HepG2 (cell line): ENCODE results near the gene LIPT2. TPM values are rescaled to one million over a fixed set of nuclear protein-coding genes. Genes with fewer than 3 reads are reported as not detected.

ENCODE experiments used
- ATAC-seq: fragments of 200-7000 bp; cut with Tn5 transposase; 3 replicates; pipeline ENCODE4 v1.9.1; 2020; ENCODE audit warnings: mild to moderate bottlenecking, moderate library complexity
- BruUV-seq: library from RNA; stranded (reverse); fragments of 400-500 nt; replicated peaks from 2 replicates; lab custom pipeline; 2021; lab: Mats Ljungman, UMichigan
- CTCF ChIA-PET: fragments of 300-600 bp; formaldehyde crosslinking; extraction: SDS; loops from one replicate; lab custom pipeline; 2021; ENCODE audit warnings: low total read pairs, inconsistent platforms, low intra/inter-chr PET ratio; lab: Yijun Ruan, JAX
- POLR2A ChIA-PET: fragments of 350-600 bp; sonication (Branson Sonifier 250); formaldehyde crosslinking; loops from one replicate; lab custom pipeline; 2020; ENCODE audit warnings: antibody characterized with exemption, inconsistent platforms; lab: Yijun Ruan, JAX
- DNase-seq: peaks from one replicate; pipeline ENCODE4 v3.0.0-alpha.2; 2015; ENCODE audit warnings: low spot score
- FAIRE-seq: peaks from 3 replicates; lab custom pipeline; 2011; peaks lifted over from hg19 to GRCh38; lab: Jason Lieb, UNC
- H2AFZ ChIP-seq: one replicate; pipeline ENCODE4 v1.6.1; 2011; ENCODE audit warnings: low read length, inconsistent platforms
- H3K27ac ChIP-seq: fragments of 300-600 bp; 3 replicates; pipeline ENCODE4 v1.8.0; 2011; ENCODE audit warnings: mixed run types, mild to moderate bottlenecking, mixed read lengths, low read length, inconsistent platforms; ENCODE audit not compliant: insufficient read depth; ENCODE audit errors: extremely low read length
- H3K27me3 ChIP-seq, 2 experiments: fragments of 200-600 bp in 1 of 2; 2 replicates in 1 of 2; 3 replicates in 1 of 2; pipeline versions ENCODE4 v1.6.0 to v1.8.0; 2011; ENCODE audit warnings: low read length in 2 of 2, mild to moderate bottlenecking in 2 of 2, moderate library complexity in 2 of 2, inconsistent platforms in 1 of 2; ENCODE audit not compliant: insufficient read depth in 2 of 2, control insufficient read depth in 1 of 2
- H3K36me3 ChIP-seq, 2 experiments: fragments of 200-600 bp in 1 of 2; replicated peaks in 1 of 2; 2 replicates in 1 of 2; 3 replicates in 1 of 2; pipeline versions ENCODE4 v1.5.1 to v1.8.0; 2011; ENCODE audit warnings: low read length in 2 of 2, inconsistent platforms in 1 of 2; ENCODE audit not compliant: insufficient read depth in 2 of 2, control insufficient read depth in 1 of 2
- H3K4me1 ChIP-seq: 2 replicates; pipeline ENCODE4 v1.5.1; 2012; ENCODE audit warnings: low read length, inconsistent platforms; ENCODE audit not compliant: insufficient read depth
- H3K4me2 ChIP-seq: 2 replicates; pipeline ENCODE4 v1.6.0; 2011; ENCODE audit warnings: low read depth, low read length, inconsistent platforms
- H3K4me3 ChIP-seq, 3 experiments: fragments of 200-600 bp in 1 of 3; sonication (generic), shearing (Covaris generic) in 1 of 3; replicated peaks in 1 of 3; 2 replicates each; pipeline ENCODE4 v1.5.1; 2011 to 2016; ENCODE audit warnings: low read length in 3 of 3, inconsistent platforms in 2 of 3, low read depth in 2 of 3, mild to moderate bottlenecking in 2 of 3, control low read depth in 1 of 3, mixed read lengths in 1 of 3; ENCODE audit not compliant: insufficient read depth in 1 of 3
- H3K79me2 ChIP-seq: one replicate; pipeline ENCODE4 v1.6.1; 2011; ENCODE audit warnings: low read length, inconsistent platforms; ENCODE audit not compliant: insufficient read depth
- H3K9ac ChIP-seq: 2 replicates; pipeline ENCODE4 v1.6.0; 2011; ENCODE audit warnings: mild to moderate bottlenecking, low read depth, low read length, inconsistent platforms; ENCODE audit not compliant: insufficient read depth
- H3K9me3 ChIP-seq: 2 replicates; pipeline ENCODE4 v1.5.1; 2012; ENCODE audit warnings: mild to moderate bottlenecking, low read length
- H4K20me1 ChIP-seq: 2 replicates; pipeline ENCODE4 v1.6.0; 2011; ENCODE audit warnings: inconsistent platforms, mild to moderate bottlenecking, low read length, moderate library complexity; ENCODE audit not compliant: insufficient read depth
- ESRRA ChIP-seq: sonication (generic); formaldehyde crosslinking; IDR thresholded peaks from 2 replicates; pipeline ENCODE4 v1.5.1; 2020; ENCODE audit warnings: mild to moderate bottlenecking, low read depth, missing genetic modification reagents
- HIVEP1 ChIP-seq: sonication (generic); formaldehyde crosslinking; IDR thresholded peaks from 2 replicates; pipeline ENCODE4 v1.4.0; 2020; ENCODE audit warnings: mild to moderate bottlenecking, missing genetic modification reagents
- ISL2 ChIP-seq: sonication (generic); formaldehyde crosslinking; IDR thresholded peaks from 2 replicates; pipeline ENCODE4 v1.5.0; 2020; ENCODE audit warnings: missing genetic modification reagents
- PLRG1 ChIP-seq: fragments of 450-650 bp; conservative IDR thresholded peaks from 2 replicates; pipeline ENCODE4 v1.6.1; 2016
- POGZ ChIP-seq: sonication (generic); formaldehyde crosslinking; IDR thresholded peaks from 2 replicates; pipeline ENCODE4 v1.4.0; 2020; ENCODE audit warnings: mild to moderate bottlenecking, missing genetic modification reagents
- TBX2 ChIP-seq: sonication (generic); formaldehyde crosslinking; IDR thresholded peaks from 2 replicates; pipeline ENCODE4 v1.5.0; 2020; ENCODE audit warnings: missing genetic modification reagents, mild to moderate bottlenecking, borderline replicate concordance
- ZBTB7A ChIP-seq: sonication (generic); formaldehyde crosslinking; IDR thresholded peaks from 2 replicates; pipeline ENCODE4 v1.8.0; 2022; ENCODE audit warnings: mild to moderate bottlenecking, missing genetic modification reagents
- ZIK1 ChIP-seq: sonication (generic); formaldehyde crosslinking; IDR thresholded peaks from 2 replicates; pipeline ENCODE4 v1.5.0; 2020; ENCODE audit warnings: mild to moderate bottlenecking, low read depth, missing genetic modification reagents, borderline replicate concordance
- ZMYM3 ChIP-seq: sonication (generic); formaldehyde crosslinking; IDR thresholded peaks from 2 replicates; pipeline ENCODE4 v1.5.1; 2020; ENCODE audit warnings: mild to moderate bottlenecking, missing genetic modification reagents
- ZNF138 ChIP-seq: sonication (generic); formaldehyde crosslinking; IDR thresholded peaks from 2 replicates; pipeline ENCODE4 v1.5.0; 2020; ENCODE audit warnings: mild to moderate bottlenecking, low read depth, missing genetic modification reagents
- ZNF253 ChIP-seq: sonication (generic); formaldehyde crosslinking; IDR thresholded peaks from 2 replicates; pipeline ENCODE4 v1.8.0; 2022; ENCODE audit warnings: mild to moderate bottlenecking, missing genetic modification reagents, borderline replicate concordance
- ZNF292 ChIP-seq: sonication (generic); formaldehyde crosslinking; IDR thresholded peaks from 2 replicates; pipeline ENCODE4 v1.8.1; 2022; ENCODE audit warnings: mild to moderate bottlenecking, low read depth, missing genetic modification reagents, borderline replicate concordance
- ZNF792 ChIP-seq: IDR thresholded peaks from 2 replicates; pipeline ENCODE4 v1.6.1; 2016
- WGBS: methylation state at CpG from one replicate; pipeline ENCODE4 v1.1.6; 2017; ENCODE audit warnings: low lambda C conversion rate; 5-methylcytosine and 5-hydroxymethylcytosine counted together
- in situ Hi-C: cut with HindIII; loops from 2 replicates; pipeline ENCODE4 v1.10.0; 2017; ENCODE audit warnings: low pct_unique_long_range_greater_than_20kb; ENCODE audit not compliant: extremely low pct_ligation_motif_present
- intact Hi-C: fragments of 100-400 bp; cut with micrococcal nuclease; formaldehyde crosslinking; loops from one replicate; pipeline ENCODE4 v1.10.0; 2022; ENCODE audit not compliant: unreplicated experiment
- polyA plus RNA-seq, 8 experiments: library from polyadenylated mRNA; depleted of rRNA in 3 of 8; stranded (reverse) in 7 of 8; unstranded in 1 of 8; fragments of >200 nt; fragmentation: Illumina TruSeq in 4 of 8; extraction: Trizol in 4 of 8; gene quantifications; 2 replicates each; pipeline versions ENCODE4 v1.2.1 to v1.2.3, GENCODE V29; 2011 to 2016; ENCODE audit warnings: low read depth in 4 of 8, missing spikeins in 1 of 8, mixed read lengths in 1 of 8; ENCODE audit not compliant: insufficient read depth in 1 of 8
- total RNA-seq, 5 experiments: library from RNA; depleted of rRNA; stranded (reverse); fragments of >200 nt; fragmentation: Illumina TruSeq; extraction: Trizol; gene quantifications; 2 replicates each; pipeline ENCODE4 v1.2.3, GENCODE V29; 2016; ENCODE audit warnings: low read depth in 1 of 5
- TF ChIP-seq, protein P1 (sequence below), 2 experiments: sonication (generic) in 1 of 2; formaldehyde crosslinking in 1 of 2; IDR thresholded peaks; 2 replicates each; pipeline versions ENCODE4 v1.4.0 to v1.6.1; 2018 to 2020; ENCODE audit warnings: missing genetic modification reagents in 2 of 2, borderline replicate concordance in 1 of 2, low read depth in 1 of 2, mild to moderate bottlenecking in 1 of 2, missing biosample characterization in 1 of 2

Gene LIPT2
- total and polyA plus RNA-seq, 2 of the 13 experiments (the other 11 are each of a cell fraction or from before 2014, with no cell fraction given) = 3.0 to 5.6 TPM

- POLR2A ChIA-PET = interaction anchor here (1.4 kb wide), 1 partner anchor 26 kb away, joined by 3 read pairs; the partner anchor contains the start of gene LIPT2
- FAIRE-seq (no peak), DNase-seq (no peak), ATAC-seq (no peak)
- no peaks in the 10 kb centered on the region for H3K79me2 ChIP-seq
- H2AFZ ChIP-seq = no peak overlapping the region
- no peak overlapping the region for H3K9ac ChIP-seq
- H3K4me2 ChIP-seq = no peak overlapping the region
- WGBS = 7% methylated on average over 1 of the region's 1 CpG
- in situ Hi-C loops = no loop called here
- CTCF ChIA-PET = no interaction called here
- no peak overlapping the region for H3K4me3 ChIP-seq
- 0 out of 5 replicates have a peak, but pooled peaks cover 0 to 3% of the 10 kb centered on the region in 2 experiments for H3K27me3 ChIP-seq
- H3K36me3 ChIP-seq = no peaks in the 10 kb centered on the region
- no peaks in the 10 kb centered on the region for H3K9me3 ChIP-seq
- no TSS peak for BruUV-seq
- no peaks in the 10 kb centered on the region for H4K20me1 ChIP-seq
- no peak for TF ChIP-seq POGZ (CRISPR knock-in tag)
- TF ChIP-seq ISL2 (CRISPR knock-in tag) = no peak
- TF ChIP-seq HIVEP1 (CRISPR knock-in tag) = no peak
- TF ChIP-seq ZNF292 = no peak
- no peak for TF ChIP-seq ESRRA
- no peak for TF ChIP-seq ZIK1 (CRISPR knock-in tag)
- TF ChIP-seq ZMYM3 (CRISPR knock-in tag) = no peak
- no peak for TF ChIP-seq PLRG1
- no peak for TF ChIP-seq TBX2 (CRISPR knock-in tag)
- no peak for TF ChIP-seq ZNF253
- TF ChIP-seq, protein P1, sequence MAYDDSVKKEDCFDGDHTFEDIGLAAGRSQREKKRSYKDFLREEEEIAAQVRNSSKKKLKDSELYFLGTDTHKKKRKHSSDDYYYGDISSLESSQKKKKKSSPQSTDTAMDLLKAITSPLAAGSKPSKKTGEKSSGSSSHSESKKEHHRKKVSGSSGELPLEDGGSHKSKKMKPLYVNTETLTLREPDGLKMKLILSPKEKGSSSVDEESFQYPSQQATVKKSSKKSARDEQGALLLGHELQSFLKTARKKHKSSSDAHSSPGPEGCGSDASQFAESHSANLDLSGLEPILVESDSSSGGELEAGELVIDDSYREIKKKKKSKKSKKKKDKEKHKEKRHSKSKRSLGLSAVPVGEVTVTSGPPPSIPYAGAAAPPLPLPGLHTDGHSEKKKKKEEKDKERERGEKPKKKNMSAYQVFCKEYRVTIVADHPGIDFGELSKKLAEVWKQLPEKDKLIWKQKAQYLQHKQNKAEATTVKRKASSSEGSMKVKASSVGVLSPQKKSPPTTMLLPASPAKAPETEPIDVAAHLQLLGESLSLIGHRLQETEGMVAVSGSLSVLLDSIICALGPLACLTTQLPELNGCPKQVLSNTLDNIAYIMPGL (CRISPR knock-in tag; IDR thresholded peaks at IDR 0.05; ENCODE audit: borderline replicate concordance in 1 of 2, low read depth in 1 of 2) = no peak
- TF ChIP-seq ZBTB7A (CRISPR knock-in tag) = no peak
- TF ChIP-seq ZNF138 (CRISPR knock-in tag) = no peak
- TF ChIP-seq ZNF792 = no peak
- intact Hi-C loops = no loop called here
- H3K4me1 ChIP-seq = peaks cover 7% of the 10 kb centered on the region; the same call in 1 of the 2 replicates
- no peak overlapping the region for H3K27ac ChIP-seq
These were observed 26.8 kb upstream of the LIPT2 start for GRCh38 chr11:74520316-74520715.
